ENCODE measurements around the gene MAP2K2. TPM values are rescaled to one million over a fixed set of nuclear protein-coding genes. Genes with fewer than 3 reads are reported as not detected.

Gene MAP2K2
- total and polyA plus RNA-seq, 9 of the 15 experiments (the other 6 are each of a cell fraction or from before 2014, with no cell fraction given) = 1.0 to 151 (median 58.3) TPM

- TF ChIP-seq PCBP1 (IDR thresholded peaks at IDR 0.05; ENCODE audit: low read depth, low read length, poor library complexity, severe bottlenecking) (peak; percentile 48), BCLAF1 (IDR thresholded peaks at IDR 0.05; ENCODE audit: borderline replicate concordance in 1 of 2, control insufficient read depth in 1 of 2, low read depth in 2 of 2, low read length in 1 of 2) (peak in 1 of 2 experiments; percentile 21; a peak in 1 of 4 replicates), POLR2G (IDR thresholded peaks at IDR 0.05; ENCODE audit: low read depth, low read length) (peak; percentile 43), RFX7 (CRISPR knock-in tag; IDR thresholded peaks at IDR 0.05) (no peak), NFYB (IDR thresholded peaks at IDR 0.05; ENCODE audit: extremely low read depth, insufficient read length) (peak; percentile 57), ZNF449 (CRISPR knock-in tag; IDR thresholded peaks at IDR 0.05) (no peak), POLR2H (tag; IDR thresholded peaks at IDR 0.05; ENCODE audit: low read depth) (0 out of 2 replicates have a peak, but pooled peaks have one; percentile 57), TBP (optimal IDR thresholded peaks at IDR 0.05; ENCODE audit: low read depth, low read length) (peak; percentile 25), MAFG (tag; conservative IDR thresholded peaks at IDR 0.05) (no peak), SNRNP70 (optimal IDR thresholded peaks at IDR 0.05; ENCODE audit: low read depth, low read length) (no peak), RBM25 (IDR thresholded peaks at IDR 0.05; ENCODE audit: low read depth, low read length, severe bottlenecking) (peak; percentile 94), RBM17 (IDR thresholded peaks at IDR 0.05; ENCODE audit: borderline replicate concordance, low read depth, low read length) (no peak), ZNF143 (CRISPR knock-in tag; IDR thresholded peaks at IDR 0.05) (peak; percentile 86), E2F6 (IDR thresholded peaks at IDR 0.05; ENCODE audit: borderline replicate concordance in 1 of 2, extremely low read depth in 1 of 2, insufficient read depth in 1 of 2, insufficient read length in 1 of 2, low read depth in 1 of 2, low read length in 1 of 2, poor library complexity in 1 of 2, severe bottlenecking in 1 of 2) (peak in 1 of 2 experiments; percentile 16)
- TF ChIP-seq, protein P1, sequence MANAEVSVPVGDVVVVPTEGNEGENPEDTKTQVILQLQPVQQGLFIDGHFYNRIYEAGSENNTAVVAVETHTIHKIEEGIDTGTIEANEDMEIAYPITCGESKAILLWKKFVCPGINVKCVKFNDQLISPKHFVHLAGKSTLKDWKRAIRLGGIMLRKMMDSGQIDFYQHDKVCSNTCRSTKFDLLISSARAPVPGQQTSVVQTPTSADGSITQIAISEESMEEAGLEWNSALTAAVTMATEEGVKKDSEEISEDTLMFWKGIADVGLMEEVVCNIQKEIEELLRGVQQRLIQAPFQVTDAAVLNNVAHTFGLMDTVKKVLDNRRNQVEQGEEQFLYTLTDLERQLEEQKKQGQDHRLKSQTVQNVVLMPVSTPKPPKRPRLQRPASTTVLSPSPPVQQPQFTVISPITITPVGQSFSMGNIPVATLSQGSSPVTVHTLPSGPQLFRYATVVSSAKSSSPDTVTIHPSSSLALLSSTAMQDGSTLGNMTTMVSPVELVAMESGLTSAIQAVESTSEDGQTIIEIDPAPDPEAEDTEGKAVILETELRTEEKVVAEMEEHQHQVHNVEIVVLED (CRISPR knock-in tag; IDR thresholded peaks at IDR 0.05) = peak; percentile 82
- TF ChIP-seq, protein P2, sequence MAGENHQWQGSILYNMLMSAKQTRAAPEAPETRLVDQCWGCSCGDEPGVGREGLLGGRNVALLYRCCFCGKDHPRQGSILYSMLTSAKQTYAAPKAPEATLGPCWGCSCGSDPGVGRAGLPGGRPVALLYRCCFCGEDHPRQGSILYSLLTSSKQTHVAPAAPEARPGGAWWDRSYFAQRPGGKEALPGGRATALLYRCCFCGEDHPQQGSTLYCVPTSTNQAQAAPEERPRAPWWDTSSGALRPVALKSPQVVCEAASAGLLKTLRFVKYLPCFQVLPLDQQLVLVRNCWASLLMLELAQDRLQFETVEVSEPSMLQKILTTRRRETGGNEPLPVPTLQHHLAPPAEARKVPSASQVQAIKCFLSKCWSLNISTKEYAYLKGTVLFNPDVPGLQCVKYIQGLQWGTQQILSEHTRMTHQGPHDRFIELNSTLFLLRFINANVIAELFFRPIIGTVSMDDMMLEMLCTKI (IDR thresholded peaks at IDR 0.05; ENCODE audit: partially characterized antibody) = no peak
Measured at GRCh38 chr19:4065430-4066175, 58.3 kb downstream of the MAP2K2 start (continued).
